Activated CD8-positive, alpha-beta memory T cell treated with anti-CD3 and anti-CD28 coated beads, Interleukin-2, amount 50 U/mL, for 1 hour (primary cell): Measurements from ENCODE around the gene CCL26.

ENCODE experiments used
- DNase-seq: peaks from one replicate; pipeline ENCODE4 v3.0.0-alpha.2; 2020; ENCODE audit errors: extremely low read depth

The CCL26 gene

GRCh38 chr7:75772081-75773077 is at the start of gene CCL26:
CCL26 (minus strand) TSS chr7:75772211; CDS start chr7:75772176, 35 bp downstream.
- DNase-seq: no peak

- no peak for DNase-seq
These were observed 48.7 kb upstream of the CCL26 start for GRCh38 chr7:75820688-75821087.

- no peak for DNase-seq
These were observed 47.7 kb upstream of the CCL26 start for GRCh38 chr7:75819711-75820110.

- no peak for DNase-seq
These were observed 46.5 kb upstream of the CCL26 start for GRCh38 chr7:75818472-75818871.

- DNase-seq: no peak
These were observed 45.1 kb upstream of the CCL26 start for GRCh38 chr7:75817116-75817515.

GRCh38 chr7:75815418-75816064 is 43.5 kb upstream of the CCL26 start:
- no peak for DNase-seq

GRCh38 chr7:75814407-75814947 is 42.5 kb upstream of the CCL26 start:
- no peak for DNase-seq

GRCh38 chr7:75813781-75814236 is 41.8 kb upstream of the CCL26 start, which contains the start of gene CCL24:
CCL24 (minus strand) TSS chr7:75813806; CDS start chr7:75813715, 91 bp downstream.
- DNase-seq: no peak

- no peak for DNase-seq
These were observed 41.1 kb upstream of the CCL26 start for GRCh38 chr7:75813084-75813483.

- no peak for DNase-seq
These were observed 40.1 kb upstream of the CCL26 start for GRCh38 chr7:75811894-75812678.

- no peak for DNase-seq
These were observed 37.4 kb upstream of the CCL26 start for GRCh38 chr7:75809396-75809795.

GRCh38 chr7:75808106-75808505 is 36.1 kb upstream of the CCL26 start:
- DNase-seq: no peak

GRCh38 chr7:75807452-75807851 is 35.4 kb upstream of the CCL26 start:
- no peak for DNase-seq

- DNase-seq: no peak
These were observed 34.7 kb upstream of the CCL26 start for GRCh38 chr7:75806560-75807307.

- DNase-seq: no peak
These were observed 32.7 kb upstream of the CCL26 start for GRCh38 chr7:75804705-75805104.

GRCh38 chr7:75804004-75804403 is 32.0 kb upstream of the CCL26 start:
- DNase-seq: no peak

- no peak for DNase-seq
These were observed 30.5 kb upstream of the CCL26 start for GRCh38 chr7:75802552-75802821.

GRCh38 chr7:75798770-75799169 is 26.8 kb upstream of the CCL26 start:
- no peak for DNase-seq

- no peak for DNase-seq
These were observed 24.4 kb upstream of the CCL26 start for GRCh38 chr7:75796420-75796819.

- DNase-seq: no peak
These were observed 23.8 kb upstream of the CCL26 start for GRCh38 chr7:75795831-75796285.

- no peak for DNase-seq
These were observed 21.7 kb upstream of the CCL26 start for GRCh38 chr7:75793676-75794075.
